SW 1271 (cell line): Measurements from ENCODE around the gene TOMM40.
"Not testable (repeated sequence)": the region's sequence is repeated elsewhere in the genome, so short reads cannot be mapped to it uniquely, and the experiment has no call there.

Source experiments
- DNase-seq, 2 experiments: peaks; one replicate each; lab custom pipeline; 2025; lab: John Stamatoyannopoulos, UW

TOMM40 gene

DNA sequence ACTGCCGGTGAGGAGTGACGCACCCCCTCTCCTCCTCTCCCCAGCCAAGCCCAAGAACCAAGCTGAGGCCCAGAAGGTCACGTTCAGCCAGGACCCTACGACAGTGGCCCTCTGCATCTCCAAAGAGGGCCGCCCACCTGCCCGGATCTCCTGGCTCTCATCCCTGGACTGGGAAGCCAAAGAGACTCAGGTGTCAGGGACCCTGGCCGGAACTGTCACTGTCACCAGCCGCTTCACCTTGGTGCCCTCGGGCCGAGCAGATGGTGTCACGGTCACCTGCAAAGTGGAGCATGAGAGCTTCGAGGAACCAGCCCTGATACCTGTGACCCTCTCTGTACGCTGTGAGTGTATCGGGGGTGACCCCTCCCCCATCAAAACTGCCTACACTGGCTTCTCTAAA lies 19.2 kb upstream of the TOMM40 start:
- no peak for DNase-seq

DNA sequence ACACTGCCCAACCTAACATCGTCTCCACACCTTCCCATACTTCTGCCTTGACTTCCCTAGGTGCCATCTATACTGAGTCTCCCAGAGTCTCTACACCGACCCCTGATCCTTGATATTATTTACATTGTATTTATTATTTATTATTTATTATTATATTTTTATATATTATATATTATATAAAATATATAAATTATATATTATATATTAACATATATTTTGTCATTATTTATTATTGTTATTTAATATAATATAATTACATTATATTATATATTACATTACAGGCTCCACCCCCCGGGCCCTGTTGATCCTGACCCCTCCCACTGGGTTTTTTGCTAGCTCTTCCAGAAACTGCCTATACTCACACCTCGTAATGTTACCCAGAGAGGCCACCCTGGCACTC lies 18.4 kb upstream of the TOMM40 start:
- DNase-seq = no peak

DNA sequence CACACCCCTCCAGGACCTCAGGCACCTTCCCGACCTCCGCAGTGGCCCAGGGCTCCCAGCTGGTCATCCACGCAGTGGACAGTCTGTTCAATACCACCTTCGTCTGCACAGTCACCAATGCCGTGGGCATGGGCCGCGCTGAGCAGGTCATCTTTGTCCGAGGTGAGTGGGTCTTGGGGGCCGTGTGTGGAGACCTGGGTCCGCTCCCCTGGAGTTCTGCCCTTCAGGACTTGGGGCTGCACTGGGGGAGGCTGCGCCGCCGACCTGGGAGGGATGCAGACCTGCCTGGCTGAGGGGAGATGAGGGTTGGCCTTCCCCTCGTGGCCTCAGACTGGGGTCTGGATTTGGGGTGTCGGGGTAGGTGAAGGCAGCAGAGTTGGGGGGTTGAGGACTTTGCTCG lies 16.7 kb upstream of the TOMM40 start:
- DNase-seq = no peak

DNA sequence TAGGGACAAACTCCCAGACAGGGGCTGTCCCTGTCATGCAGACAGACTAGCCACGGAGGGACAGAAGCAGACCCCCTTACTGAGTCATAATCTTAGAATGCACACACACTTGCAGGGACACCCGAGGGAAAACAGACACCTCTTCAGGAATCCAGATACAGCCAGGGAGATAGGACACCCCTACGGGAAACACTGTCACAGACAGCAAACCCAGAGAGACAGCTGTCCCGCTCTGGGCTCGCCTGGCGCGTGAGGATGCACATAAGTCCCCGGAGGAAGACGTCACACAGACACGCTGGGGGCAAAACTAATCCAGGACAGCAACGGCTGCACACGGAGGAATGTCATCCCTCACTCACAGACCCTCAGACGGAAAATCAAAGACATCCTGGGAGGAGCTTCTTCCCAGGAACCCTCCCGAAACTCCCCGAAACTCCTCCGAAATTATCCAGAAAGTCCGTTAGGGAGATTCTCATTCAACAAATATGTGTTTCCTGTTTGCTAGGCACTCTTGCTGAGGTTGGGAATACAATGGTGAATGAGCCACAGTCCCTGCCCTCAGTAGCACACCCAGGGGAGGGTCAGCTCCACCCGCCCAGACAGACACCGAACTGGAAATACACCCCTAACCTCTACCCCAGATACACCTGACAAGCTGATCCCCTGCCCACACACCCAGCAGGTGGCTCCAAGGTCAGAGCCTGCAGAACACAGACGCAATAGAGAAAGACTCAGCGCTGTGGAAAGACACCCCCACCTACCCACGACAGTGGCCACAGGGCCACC lies 15.2 kb upstream of the TOMM40 start:
- DNase-seq = peak; percentile 18 to 46

DNA sequence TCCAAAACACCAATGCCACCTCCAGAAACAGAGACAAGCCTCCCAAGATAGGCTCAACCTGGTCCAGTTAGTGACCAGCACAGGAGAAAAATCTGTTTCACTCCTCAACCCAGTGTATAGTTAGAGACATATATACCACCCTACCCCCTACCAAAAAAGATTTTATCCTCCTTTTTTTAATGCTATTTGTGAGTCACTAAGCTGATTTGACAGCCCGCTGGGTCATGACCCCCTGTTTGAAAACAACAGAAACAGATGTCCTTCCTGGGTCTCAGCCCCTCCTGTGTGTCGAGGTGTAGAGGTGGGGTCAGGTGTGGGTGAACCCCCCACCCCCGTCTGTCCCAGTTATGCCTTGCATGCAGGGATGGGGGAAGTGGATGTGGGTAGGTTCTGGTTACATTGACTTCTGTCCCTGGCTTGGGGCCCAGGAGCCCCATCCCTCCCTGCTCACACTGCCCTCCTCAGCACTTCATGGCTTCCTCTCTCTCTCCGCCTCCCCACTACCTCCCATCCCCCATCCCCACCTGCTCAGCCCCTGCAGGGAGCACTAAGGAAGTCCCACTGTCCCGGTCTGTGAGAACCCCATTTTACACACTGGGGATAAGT lies 14.0 kb upstream of the TOMM40 start:
- DNase-seq = no peak

DNA sequence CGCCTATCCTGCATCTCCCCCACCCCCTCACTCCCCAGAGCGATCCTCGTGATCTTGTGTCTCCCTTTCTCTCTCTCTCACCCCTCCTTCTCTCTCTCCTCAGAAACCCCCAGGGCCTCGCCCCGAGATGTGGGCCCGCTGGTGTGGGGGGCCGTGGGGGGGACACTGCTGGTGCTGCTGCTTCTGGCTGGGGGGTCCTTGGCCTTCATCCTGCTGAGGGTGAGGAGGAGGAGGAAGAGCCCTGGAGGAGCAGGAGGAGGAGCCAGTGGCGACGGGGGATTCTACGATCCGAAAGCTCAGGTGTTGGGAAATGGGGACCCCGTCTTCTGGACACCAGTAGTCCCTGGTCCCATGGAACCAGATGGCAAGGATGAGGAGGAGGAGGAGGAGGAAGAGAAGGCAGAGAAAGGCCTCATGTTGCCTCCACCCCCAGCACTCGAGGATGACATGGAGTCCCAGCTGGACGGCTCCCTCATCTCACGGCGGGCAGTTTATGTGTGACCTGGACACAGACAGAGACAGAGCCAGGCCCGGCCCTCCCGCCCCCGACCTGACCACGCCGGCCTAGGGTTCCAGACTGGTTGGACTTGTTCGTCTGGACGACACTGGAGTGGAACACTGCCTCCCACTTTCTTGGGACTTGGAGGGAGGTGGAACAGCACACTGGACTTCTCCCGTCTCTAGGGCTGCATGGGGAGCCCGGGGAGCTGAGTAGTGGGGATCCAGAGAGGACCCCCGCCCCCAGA lies 12.8 kb upstream of the TOMM40 start:
- DNase-seq = no peak

DNA sequence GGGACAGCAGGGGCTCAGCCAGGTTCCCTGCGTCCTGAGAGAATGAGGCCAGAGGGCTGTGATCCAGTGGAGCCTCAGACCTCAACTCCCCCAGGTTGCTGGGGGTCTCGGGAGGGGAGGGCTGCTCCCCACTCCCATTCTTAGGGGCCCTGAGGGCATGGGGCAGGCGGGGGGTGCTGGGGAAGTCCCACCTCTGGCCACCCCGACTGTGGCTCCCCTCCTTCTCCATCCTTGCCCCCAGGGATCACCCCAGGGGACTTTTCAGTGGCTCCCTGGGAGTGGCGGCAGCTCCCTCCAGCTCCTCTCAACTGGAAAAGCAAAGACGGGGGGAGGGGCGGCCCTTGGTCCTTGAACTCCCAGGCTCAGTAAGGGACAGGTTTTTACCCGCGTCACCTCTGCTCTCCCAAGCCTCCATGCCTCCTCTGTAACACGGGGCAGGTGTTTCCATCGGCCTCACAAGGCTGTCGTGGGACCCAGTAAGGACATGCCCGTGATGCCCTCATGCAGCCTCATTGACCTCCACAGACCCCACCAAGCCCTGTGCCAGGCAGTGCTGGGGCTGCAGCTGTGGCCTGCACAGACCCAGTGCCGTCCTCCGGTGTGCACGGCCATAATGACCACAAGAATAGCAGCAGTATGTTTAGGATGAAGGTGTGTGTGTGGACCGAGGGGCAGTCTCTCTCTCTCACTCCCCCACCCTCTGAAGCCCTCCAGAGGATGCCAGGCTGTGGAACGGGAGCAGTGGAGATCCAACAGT lies 11.6 kb upstream of the TOMM40 start:
- no peak for DNase-seq

DNA sequence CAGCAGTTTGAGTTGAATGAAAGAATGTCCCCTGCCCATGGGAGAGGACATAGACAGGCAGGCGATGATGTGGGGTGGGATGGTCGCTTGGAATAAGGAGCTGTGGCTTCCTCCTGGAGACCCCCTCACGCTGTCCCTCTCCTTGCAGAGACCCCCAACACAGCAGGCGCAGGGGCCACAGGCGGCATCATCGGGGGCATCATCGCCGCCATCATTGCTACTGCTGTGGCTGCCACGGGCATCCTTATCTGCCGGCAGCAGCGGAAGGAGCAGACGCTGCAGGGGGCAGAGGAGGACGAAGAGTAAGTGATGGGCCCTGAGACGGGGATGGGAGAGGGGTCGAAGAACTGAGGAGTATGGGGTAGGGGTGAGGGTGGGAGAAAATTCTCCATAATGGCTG lies 9.0 kb upstream of the TOMM40 start:
- no peak for DNase-seq

DNA sequence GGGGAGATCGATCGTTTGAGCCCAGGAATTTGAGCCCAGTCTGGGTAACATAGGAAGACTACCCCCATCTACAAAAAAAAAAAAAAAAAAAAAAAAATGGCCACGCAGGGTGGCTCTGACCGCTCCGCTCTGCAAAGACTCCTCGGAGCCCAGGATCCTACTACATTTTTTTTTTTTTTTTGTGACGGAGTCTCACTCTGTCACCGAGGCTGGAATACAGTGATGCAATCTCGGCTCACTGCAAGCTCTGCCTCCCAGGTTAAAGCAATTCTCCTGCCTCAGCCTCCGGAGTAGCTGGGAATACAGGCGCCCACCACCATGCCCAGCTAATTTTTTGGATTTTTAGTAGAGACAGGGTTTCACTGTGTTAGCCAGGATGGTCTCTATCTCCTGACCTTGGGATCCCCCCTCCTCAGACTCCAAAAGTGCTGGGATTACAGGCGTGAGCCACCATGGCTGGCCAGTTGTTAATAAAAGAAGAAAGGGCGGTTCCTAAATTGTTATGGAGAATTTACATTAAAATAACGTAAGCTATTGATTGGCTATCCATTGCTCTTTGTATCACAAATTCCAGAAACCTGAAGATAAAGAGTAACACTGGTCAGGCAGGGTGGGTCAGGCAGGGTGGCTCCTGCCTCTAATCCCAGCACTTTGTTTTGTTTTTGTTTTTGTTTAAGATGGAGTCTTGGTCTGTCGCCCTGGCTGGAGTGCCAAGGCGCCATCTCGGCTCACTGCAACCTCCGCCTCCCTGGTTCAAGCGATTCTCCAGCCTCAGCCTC lies 8.2 kb upstream of the TOMM40 start:
- not testable (repeated sequence) for DNase-seq

DNA sequence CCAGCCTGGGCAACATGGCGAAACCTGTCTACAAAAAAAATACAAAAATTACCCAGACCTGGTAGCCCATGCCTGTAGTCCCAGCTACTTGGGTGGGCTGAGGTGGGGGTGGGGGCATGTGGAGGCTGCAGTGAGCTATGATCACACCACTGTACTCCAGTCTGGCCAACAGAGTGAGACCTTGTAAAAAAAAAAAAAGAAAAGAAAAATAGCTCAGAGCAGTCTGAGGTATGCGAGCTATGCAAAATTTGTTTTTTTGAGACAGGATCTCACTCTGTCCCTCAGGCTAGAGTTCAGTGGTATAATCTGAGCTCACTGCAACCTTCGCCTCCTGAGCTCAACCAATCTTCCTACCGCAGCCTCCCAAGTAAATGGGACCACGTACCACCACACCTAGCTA lies 7.1 kb upstream of the TOMM40 start:
- DNase-seq = no peak

DNA sequence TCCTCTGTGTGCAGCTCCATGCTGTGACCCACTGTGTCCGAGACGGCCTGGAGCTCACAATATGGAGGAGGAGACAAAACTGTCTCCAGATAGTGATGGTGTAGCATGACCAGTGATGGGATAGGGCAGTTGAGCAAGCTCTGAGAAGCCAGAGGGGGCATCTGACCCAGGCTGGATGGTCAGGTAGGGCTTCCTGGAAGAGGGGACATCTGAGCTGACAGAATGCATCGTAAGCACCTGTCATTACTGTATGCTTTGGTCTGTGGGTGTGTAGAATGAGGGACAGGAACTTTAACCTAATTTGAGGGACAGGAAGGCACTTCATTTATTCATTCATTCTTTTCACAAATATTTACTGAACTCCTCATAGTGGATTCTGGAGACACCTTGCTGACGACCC lies 6.5 kb upstream of the TOMM40 start:
- no peak for DNase-seq

DNA sequence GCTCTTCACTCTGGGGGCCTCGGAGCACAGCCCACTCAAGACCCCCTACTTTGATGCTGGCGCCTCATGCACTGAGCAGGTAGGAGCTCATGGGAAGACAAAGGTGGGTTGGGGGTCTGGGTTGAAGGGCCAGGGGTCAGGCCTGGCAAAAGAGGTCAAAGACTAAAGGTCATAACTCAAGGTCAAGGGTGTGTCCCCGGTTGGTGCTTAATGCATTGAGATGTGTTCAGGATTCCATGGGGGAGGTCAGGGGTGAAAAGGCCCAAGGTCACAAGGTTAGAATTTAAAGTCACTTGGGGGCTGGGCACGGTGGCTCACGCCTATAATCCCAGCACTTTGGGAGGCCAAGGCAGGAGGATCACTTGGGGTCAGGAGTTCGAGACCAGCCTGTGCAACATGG lies 4.9 kb upstream of the TOMM40 start:
- no peak for DNase-seq

DNA sequence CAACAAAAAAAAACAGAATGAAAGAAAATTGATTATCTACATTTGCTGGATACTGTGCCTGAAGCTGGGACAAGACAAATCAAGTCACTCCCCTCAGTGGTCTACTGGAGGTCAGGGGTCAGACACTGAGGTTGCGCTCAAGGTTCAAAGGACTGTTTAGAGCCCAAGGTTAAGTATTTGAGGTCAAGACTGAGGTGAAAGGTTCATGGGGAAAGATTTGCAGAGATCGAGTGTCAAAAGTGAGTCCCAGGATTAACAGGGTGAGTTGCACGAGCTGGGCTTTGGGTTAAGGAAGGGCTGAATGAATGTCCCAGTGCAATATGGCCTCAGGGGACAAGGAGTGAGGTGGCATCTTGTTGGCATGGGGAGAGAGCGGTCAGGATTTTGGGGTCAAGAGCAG lies 3.4 kb upstream of the TOMM40 start:
- no peak for DNase-seq

DNA sequence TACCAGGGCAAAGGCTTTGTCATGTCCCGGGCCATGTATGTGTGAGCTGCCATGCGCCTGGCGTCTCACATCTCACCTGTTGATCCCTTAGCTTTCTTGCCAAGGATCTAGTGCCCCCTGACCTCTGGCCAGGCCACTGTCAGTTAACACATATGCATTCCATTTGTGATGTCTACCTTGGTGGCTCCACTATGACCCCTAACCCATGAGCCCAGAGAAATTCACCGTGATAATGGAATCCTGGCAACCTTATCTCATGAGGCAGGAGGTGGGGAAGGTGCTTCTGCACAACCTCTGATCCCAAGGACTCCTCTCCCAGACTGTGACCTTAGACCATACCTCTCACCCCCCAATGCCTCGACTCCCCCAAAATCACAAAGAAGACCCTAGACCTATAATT lies 2.7 kb upstream of the TOMM40 start:
- not testable (repeated sequence) for DNase-seq

DNA sequence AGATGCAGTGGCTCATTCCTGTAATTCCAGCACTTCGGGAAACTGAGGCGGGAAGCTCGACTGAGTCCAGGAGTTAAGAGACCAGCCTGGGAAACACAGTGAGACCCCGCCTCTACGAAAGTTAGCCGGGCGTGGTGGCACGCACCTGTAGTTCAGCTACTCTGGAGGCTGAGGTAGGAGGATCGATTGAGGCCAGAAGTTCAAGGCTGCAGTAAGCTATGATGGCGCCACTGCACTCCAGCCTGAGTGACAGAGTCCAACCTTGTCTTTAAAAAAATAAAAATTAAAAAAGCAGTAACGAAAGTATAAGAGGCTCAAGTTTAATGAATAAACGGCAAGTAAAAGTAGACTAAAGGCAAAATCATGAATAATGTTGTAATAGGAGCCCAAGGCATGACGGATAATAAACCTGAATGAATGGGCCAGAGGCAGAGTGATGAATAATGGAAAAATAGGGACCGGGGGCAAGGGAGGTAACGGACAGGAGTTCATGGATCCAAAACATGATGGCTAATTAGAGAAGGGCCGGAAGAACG lies 1.2 kb upstream of the TOMM40 start:
- DNase-seq = no peak

DNA sequence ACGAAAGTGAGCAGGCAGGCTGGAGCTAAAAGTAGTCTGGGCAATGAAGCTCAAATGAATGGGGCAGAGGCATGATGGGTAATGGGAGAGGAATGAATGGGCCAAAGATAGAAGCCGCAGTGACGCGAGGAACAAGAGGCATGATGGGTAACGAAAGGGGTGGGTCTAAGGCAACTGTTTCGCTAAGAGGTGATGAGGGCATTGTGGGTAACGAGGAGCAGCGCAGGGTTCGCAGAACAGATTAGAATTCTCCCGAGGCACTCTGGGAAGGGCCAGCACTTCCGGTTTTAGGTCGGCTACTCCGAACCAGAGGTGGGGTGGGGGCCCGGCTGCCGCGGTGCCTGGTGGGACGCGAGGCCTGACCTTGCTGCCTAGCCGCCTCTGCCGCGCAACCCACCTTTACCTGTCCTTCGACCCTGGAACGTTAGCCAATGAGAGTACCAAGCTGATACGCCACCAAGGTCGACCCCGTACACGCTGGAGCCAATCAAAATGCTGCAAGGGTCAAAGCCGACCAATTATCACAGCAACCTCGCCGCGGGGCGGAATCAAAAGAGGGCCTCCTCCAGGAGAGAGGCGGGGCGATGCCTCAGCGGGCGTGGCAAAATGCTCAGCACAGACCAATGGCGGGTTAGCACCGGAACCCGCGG lies 563 bp upstream of the TOMM40 start:
- DNase-seq = peak; percentile 99 to 100

DNA sequence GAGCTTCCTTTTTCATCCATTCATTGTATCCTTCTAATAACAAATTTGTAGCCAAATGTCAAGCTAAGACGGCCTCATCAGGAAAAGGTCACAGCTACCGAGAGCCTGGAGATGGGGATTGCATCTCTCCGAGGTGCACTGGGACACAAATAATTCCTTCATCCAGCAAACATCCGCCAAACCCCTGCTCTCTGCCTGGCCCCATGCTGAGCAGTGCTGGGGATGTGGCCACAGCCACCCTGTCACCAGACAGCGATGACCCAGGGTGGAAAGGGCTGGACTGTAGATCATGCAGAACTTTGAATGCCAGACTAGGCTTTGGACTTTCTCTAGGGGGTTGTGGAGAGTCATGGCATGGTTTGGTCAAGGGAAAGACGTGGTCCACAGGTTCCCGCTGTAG lies 1.9 kb downstream of the TOMM40 start:
- no peak for DNase-seq

DNA sequence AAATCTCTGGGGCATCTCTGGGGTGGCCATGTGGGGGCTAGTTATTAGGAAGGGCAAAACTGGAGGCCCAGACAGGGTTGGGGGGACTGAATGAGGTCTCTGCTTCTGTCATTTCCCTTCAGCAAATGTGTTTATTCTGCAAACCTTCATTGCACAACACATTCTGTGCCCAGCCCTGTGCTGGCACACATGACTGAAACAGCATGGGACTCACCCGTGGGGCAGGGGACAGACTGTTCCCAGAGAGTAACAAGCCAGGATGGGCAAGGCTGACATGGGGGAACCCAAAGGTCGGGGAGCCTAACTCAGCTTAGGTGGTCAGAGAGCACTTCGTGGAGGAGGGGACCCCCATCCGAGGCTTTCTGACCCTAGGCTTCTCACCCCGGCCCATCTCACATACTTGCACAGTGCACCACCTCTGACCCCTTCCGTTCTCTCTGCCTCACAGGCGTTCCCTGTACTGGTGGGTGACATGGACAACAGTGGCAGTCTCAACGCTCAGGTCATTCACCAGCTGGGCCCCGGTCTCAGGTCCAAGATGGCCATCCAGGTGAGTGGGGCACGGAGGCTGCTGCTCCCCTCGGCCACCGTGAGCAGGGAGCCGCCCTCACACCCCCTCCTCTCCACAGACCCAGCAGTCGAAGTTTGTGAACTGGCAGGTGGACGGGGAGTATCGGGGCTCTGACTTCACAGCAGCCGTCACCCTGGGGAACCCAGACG lies 2.4 kb downstream of the TOMM40 start:
- DNase-seq = no peak

DNA sequence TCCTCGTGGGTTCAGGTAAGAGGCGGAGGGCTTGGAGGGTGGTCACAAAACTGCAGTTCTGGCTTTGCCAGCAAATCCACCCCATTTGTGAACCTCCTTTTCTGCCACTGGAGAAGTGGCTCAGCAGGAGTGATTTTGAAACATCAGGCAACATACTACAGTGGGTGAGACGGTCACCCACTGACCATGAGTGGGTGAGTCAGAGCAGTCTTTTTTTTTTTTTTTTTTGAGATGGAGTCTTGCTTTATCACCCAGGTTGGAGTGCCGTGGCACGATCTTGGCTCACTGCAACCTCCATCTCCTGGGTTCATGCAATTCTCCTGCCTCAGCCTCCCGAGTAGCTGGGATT lies 3.0 kb downstream of the TOMM40 start:
- no peak for DNase-seq

DNA sequence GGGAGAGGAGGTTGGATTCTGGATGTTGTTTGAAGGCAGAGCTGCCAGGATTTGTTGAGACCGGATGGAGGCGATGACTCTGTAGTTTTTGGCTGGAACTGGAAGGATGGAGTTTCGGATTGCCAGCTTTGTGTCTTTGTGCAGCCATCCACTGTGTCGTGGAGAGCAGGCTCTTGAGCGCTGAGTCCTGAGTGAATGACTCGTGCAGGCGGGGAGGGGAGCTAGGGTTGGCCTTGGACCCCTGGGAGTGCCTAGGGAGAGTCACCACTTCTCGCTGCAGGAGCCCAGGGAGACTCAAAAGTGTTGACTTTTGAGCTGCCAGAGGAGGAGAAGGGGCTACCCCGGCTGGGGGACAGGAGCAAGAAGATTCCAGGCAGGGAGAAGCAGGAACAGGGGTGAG lies 3.9 kb downstream of the TOMM40 start:
- DNase-seq = no peak
